Activated B cell treated with CpG ODN at 0.5 μM for 24 hours (primary cell): Measurements from ENCODE around the gene GRAMD1A. TPM values are rescaled to one million over a fixed set of nuclear protein-coding genes. Genes with fewer than 3 reads are reported as not detected.

Experiments
- ATAC-seq: fragments of 200-7000 bp; cut with Tn5 transposase; one replicate; pipeline ENCODE4 v1.10.0; 2021; ENCODE audit warnings: low read depth, mild to moderate bottlenecking, moderate library complexity
- CTCF ChIA-PET: fragments of 350-600 bp; sonication (Branson Sonifier 250); formaldehyde crosslinking; loops from one replicate; lab custom pipeline; 2021; ENCODE audit warnings: antibody characterized with exemption; lab: Charles Lee
- POLR2A ChIA-PET: fragments of 350-600 bp; sonication (Branson Sonifier 250); formaldehyde crosslinking; loops from one replicate; lab custom pipeline; 2021; ENCODE audit warnings: antibody characterized with exemption; lab: Charles Lee
- DNase-seq: peaks from one replicate; pipeline ENCODE4 v3.0.0; 2022
- H3K27ac Mint-ChIP-seq: one replicate; pipeline ENCODE4 v1.8.0; 2020; ENCODE audit warnings: mixed read lengths
- H3K27me3 Mint-ChIP-seq: one replicate; pipeline ENCODE4 v1.8.0; 2021; ENCODE audit warnings: mixed read lengths
- H3K36me3 Mint-ChIP-seq: one replicate; pipeline ENCODE4 v1.8.0; 2021; ENCODE audit warnings: low read depth, mixed read lengths
- H3K4me1 Mint-ChIP-seq: one replicate; pipeline ENCODE4 v1.8.0; 2021; ENCODE audit warnings: mixed read lengths
- H3K4me3 Mint-ChIP-seq: one replicate; pipeline ENCODE4 v1.8.0; 2020; ENCODE audit warnings: mild to moderate bottlenecking, mixed read lengths
- H3K9me3 Mint-ChIP-seq: one replicate; pipeline ENCODE4 v1.8.0; 2020; ENCODE audit warnings: mixed read lengths
- intact Hi-C: fragments of 100-400 bp; cut with micrococcal nuclease; formaldehyde crosslinking; loops from one replicate; pipeline ENCODE4 v1.15.1; 2024
- total RNA-seq: library from RNA; stranded (reverse); gene quantifications from 2 replicates; pipeline ENCODE4 v1.2.3, GENCODE V29; 2022
- TF ChIP-seq, protein P1 (sequence below): fragments of 200-600 bp; IDR thresholded peaks from one replicate; pipeline ENCODE4 v1.8.0; 2022; ENCODE audit warnings: antibody characterized with exemption, mild to moderate bottlenecking

Gene GRAMD1A
- total RNA-seq, 1 donor from 2014 or later = 52.9 TPM

DNA sequence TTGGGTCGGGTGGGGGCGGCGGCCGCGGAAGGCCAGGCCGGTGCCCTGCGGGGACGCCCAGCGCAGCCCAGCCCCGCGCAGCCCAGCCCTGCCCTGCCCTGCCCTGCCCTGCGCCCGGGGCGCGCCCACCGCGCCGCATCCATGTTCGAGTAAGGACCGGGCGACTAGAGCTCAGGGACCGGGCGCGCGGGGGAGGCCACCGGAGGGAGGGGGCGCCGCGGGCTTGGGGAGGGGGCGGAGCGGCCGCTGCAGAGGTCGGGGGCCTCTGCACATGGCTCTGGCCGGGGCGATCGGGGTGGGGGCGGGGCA is 169 bp downstream of the GRAMD1A start:
- DNase-seq = no peak
- Mint-ChIP-seq H3K4me3 (peak overlapping the region; percentile 87), H3K9me3 (no peaks in the 10 kb centered on the region), H3K27me3 (no peaks in the 10 kb centered on the region), H3K36me3 (peaks cover 11% of the 10 kb centered on the region), H3K4me1 (peaks cover 63% of the 10 kb centered on the region), H3K27ac (no peak overlapping the region)
- POLR2A ChIA-PET = interaction anchor here (0.8 to 3.0 kb wide), 4 partner anchors 11 to 28 kb away, joined by 4 to 25 read pairs (median 12); no protein-coding TSS in a partner anchor
- CTCF ChIA-PET = no interaction called here
- TF ChIP-seq, protein P1, sequence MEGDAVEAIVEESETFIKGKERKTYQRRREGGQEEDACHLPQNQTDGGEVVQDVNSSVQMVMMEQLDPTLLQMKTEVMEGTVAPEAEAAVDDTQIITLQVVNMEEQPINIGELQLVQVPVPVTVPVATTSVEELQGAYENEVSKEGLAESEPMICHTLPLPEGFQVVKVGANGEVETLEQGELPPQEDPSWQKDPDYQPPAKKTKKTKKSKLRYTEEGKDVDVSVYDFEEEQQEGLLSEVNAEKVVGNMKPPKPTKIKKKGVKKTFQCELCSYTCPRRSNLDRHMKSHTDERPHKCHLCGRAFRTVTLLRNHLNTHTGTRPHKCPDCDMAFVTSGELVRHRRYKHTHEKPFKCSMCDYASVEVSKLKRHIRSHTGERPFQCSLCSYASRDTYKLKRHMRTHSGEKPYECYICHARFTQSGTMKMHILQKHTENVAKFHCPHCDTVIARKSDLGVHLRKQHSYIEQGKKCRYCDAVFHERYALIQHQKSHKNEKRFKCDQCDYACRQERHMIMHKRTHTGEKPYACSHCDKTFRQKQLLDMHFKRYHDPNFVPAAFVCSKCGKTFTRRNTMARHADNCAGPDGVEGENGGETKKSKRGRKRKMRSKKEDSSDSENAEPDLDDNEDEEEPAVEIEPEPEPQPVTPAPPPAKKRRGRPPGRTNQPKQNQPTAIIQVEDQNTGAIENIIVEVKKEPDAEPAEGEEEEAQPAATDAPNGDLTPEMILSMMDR = no peak
- intact Hi-C loops = no loop called here
- ATAC-seq = no peak

DNA sequence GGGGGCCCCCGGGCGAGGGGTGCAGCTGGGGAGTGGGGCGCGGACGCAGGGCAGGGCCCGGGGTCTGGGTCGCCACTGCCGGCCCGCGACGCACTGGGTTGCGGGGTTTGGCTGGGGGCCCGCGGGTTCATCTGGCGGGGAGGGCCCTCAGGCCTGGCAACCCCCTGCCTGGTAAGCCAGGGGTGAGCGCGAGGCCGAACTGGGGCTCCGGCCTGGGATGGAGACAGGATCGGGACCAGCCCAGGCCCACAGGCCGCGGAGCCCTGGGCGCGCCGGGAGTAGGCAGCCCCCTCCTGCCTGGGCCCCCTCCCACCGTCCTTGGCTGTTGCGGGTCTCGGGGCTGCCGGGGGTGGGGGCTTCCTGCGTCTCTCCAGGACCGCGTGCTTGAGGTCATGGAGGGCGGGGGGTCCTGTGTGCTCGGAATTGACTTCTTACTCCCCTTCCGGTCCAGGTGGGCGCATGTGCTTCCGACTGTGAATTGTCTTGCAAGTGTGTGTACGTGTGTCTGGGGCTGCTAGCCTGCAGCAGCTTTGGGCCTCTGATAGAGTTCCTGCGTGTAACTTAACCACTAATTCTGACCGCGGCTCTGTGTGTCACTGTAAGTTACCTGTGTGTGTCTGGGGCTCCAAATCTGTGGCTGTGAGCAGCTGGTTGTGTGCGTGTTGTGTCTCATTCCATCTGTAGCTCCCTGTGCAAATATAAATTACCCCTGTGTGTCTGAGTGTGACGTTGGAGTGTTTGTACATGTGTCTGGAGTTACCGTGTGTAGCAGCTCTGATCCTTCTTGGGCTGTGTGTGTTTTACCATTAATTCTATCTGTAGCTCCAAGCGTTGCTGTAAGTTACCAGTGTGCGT is 751 bp downstream of the GRAMD1A start:
- Mint-ChIP-seq H3K27me3 (no peaks in the 10 kb centered on the region), H3K9me3 (no peaks in the 10 kb centered on the region), H3K4me3 (peak overlapping the region; percentile 87), H3K4me1 (peaks cover 63% of the 10 kb centered on the region), H3K36me3 (peaks cover 15% of the 10 kb centered on the region), H3K27ac (peak overlapping the region; percentile 84)
- ATAC-seq = peak; percentile 31
- TF ChIP-seq, protein P1 = no peak
- peak; percentile 38 for DNase-seq
- ChIA-PET POLR2A (interaction anchor here (0.7 to 3.0 kb wide), 5 partner anchors 11 to 323 kb away, joined by 3 to 25 read pairs (median 4); partner anchors contain the start of gene ZNF302), CTCF (interaction anchor here (1.7 kb wide), 1 partner anchor 11 kb away, joined by 8 read pairs; no protein-coding TSS in a partner anchor)
- intact Hi-C loops = loop anchor here (1.0 kb wide), 1 partner anchor 28 kb away; no protein-coding TSS in a partner anchor

DNA sequence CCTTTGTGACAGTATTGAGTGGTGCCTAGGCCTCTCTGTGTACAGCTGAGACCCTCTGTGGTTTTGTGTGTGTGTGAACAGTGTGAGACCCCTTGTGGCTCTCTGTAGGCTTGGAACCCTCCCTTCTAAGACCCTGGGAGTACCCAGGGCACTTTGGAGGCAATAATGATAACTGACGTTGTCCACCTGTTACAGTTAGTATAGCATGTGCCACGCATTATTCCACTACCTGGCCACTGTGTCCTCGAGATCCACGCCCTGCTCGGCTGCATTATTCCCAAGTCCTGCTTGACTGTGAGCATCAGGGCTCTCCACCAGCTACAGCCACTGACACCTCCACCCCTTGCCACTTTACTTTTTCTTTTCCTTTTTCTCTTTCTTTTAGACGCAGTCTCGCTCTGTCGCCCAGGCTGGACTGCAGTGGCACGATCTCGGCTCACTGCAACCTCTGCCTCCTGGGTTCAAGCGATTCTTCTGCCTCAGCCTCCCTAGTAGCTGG is 2.0 kb downstream of the GRAMD1A start:
- POLR2A ChIA-PET = interaction anchor here (0.7 to 3.0 kb wide), 2 partner anchors 12 to 84 kb away, joined by 4 to 25 read pairs; no protein-coding TSS in a partner anchor
- H3K4me3 Mint-ChIP-seq = peak overlapping the region; percentile 87
- no peak for ATAC-seq

DNA sequence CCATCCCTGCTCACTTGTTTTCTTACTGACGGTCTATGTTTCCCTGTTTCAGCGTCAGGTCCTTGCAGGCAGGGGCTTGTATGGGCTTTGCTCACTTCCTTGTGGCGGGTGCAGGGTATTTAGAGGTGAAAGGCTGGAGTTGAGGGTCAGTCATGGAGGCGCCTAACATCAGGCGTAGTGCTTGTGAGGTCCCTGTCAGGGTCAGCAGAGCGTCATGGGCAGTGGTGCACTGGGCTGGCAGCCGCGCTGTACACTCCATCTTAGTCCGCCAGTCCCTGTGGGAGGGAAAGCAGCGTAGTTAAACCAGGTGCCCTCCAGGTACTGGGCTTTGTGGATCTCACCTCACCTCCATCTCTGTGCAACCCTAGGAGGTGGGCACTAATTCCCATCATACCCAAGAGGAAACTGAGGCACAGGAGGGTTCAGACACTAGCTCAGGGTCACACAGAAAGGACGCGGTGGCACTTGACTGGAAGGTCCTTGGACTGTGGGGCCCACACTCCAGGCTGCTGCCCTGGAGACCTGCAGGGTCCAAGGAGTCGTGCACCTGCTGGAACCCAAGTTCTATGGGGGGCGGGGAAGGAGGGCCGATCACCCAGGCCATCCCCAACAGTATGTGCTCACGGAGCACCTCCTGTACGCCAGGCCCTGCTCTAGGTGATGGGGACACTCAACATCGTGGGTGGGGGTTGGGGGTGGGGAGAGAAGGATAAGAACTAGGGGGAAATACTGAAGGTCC is 4.6 kb downstream of the GRAMD1A start:
- DNase-seq (no peak), ATAC-seq (no peak)
- Mint-ChIP-seq H3K4me1 (peaks cover 42% of the 10 kb centered on the region), H3K36me3 (peaks cover 38% of the 10 kb centered on the region), H3K4me3 (no peak overlapping the region), H3K27me3 (no peaks in the 10 kb centered on the region), H3K27ac (no peak overlapping the region), H3K9me3 (no peaks in the 10 kb centered on the region)
- TF ChIP-seq, protein P1 = no peak
- POLR2A ChIA-PET = no interaction called here
- CTCF ChIA-PET = interaction anchor here (1.3 kb wide), 1 partner anchor 40 kb away, joined by 3 read pairs; no protein-coding TSS in a partner anchor
- intact Hi-C loops = no loop called here

More for the DNA sequence above, 2.0 kb downstream of the GRAMD1A start:
- no peak for DNase-seq
- TF ChIP-seq, protein P1 = no peak
- peaks cover 64% of the 10 kb centered on the region for H3K4me1 Mint-ChIP-seq
- intact Hi-C loops = no loop called here
- no peaks in the 10 kb centered on the region for H3K27me3 Mint-ChIP-seq
- no peaks in the 10 kb centered on the region for H3K9me3 Mint-ChIP-seq
- CTCF ChIA-PET = interaction anchor here (1.7 kb wide), 1 partner anchor 10 kb away, joined by 8 read pairs; no protein-coding TSS in a partner anchor
- H3K27ac Mint-ChIP-seq = peak overlapping the region; percentile 84
- peaks cover 27% of the 10 kb centered on the region for H3K36me3 Mint-ChIP-seq
